Neural cell (in vitro differentiated cells): ENCODE data around the gene CACUL1. TPM values are rescaled to one million over a fixed set of nuclear protein-coding genes. Genes with fewer than 3 reads are reported as not detected.
"Not testable (repeated sequence)": the region's sequence is repeated elsewhere in the genome, so short reads cannot be mapped to it uniquely, and the experiment has no call there.

Experiments
- H2AFZ ChIP-seq: fragments of 200-600, 300-800 bp; sonication (generic), shearing (Covaris generic); 2 replicates; pipeline ENCODE4 v1.6.0; 2014; ENCODE audit warnings: low read depth, mild to moderate bottlenecking, antibody characterized with exemption, low read length, moderate library complexity
- H3F3A ChIP-seq: fragments of 200-600 bp; shearing (Covaris generic); 2 replicates; pipeline ENCODE4 v1.6.1; 2016; ENCODE audit warnings: mild to moderate bottlenecking, moderate library complexity, mixed read lengths, antibody characterized with exemption, low read length; ENCODE audit not compliant: insufficient read depth, poor library complexity, severe bottlenecking
- H3K27ac ChIP-seq: fragments of 200-600, 300-800 bp; sonication (generic), shearing (Covaris generic); 2 replicates; pipeline ENCODE4 v1.5.1; 2014; ENCODE audit warnings: mild to moderate bottlenecking, low read length, moderate library complexity
- H3K27me3 ChIP-seq: fragments of 300-800, 200-600 bp; sonication (generic), shearing (Covaris generic); 2 replicates; pipeline ENCODE4 v1.6.0; 2014; ENCODE audit warnings: mild to moderate bottlenecking, low read depth, low read length, moderate library complexity; ENCODE audit not compliant: insufficient read depth
- H3K36me3 ChIP-seq: fragments of 300-800, 200-600 bp; sonication (generic), shearing (Covaris generic); 2 replicates; pipeline ENCODE4 v1.5.1; 2014; ENCODE audit warnings: mild to moderate bottlenecking, antibody characterized with exemption, low read length, moderate library complexity; ENCODE audit not compliant: insufficient read depth
- H3K4me2 ChIP-seq: fragments of 300-800, 200-600 bp; sonication (generic), shearing (Covaris generic); 2 replicates; pipeline ENCODE4 v1.6.0; 2014; ENCODE audit warnings: mild to moderate bottlenecking, low read length
- H3K4me3 ChIP-seq: fragments of 300-800, 200-600 bp; sonication (generic), shearing (Covaris generic); 2 replicates; pipeline ENCODE4 v1.5.1; 2014; ENCODE audit warnings: mild to moderate bottlenecking, low read length, moderate library complexity
- H3K79me2 ChIP-seq: fragments of 200-600 bp; shearing (Covaris generic); replicated peaks from 2 replicates; pipeline ENCODE4 v1.6.0; 2014; ENCODE audit warnings: mild to moderate bottlenecking, low read length, moderate library complexity; ENCODE audit not compliant: insufficient read depth
- H3K9ac ChIP-seq: fragments of 300-800, 200-600 bp; sonication (generic), shearing (Covaris generic); 2 replicates; pipeline ENCODE4 v1.6.1; 2016; ENCODE audit warnings: mild to moderate bottlenecking, low read length, mixed read lengths
- H3K9me2 ChIP-seq: fragments of 200-600 bp; shearing (Covaris generic); 2 replicates; pipeline ENCODE4 v1.6.1; 2016; ENCODE audit warnings: mild to moderate bottlenecking, low read length, mixed read lengths; ENCODE audit not compliant: insufficient read depth
- H3K9me3 ChIP-seq: fragments of 200-600, 300-800 bp; sonication (generic), shearing (Covaris generic); 2 replicates; pipeline ENCODE4 v1.6.1; 2016; ENCODE audit warnings: mild to moderate bottlenecking, mixed run types, low read length, moderate library complexity, mixed read lengths
- H4K20me1 ChIP-seq: fragments of 200-600 bp; shearing (Covaris generic); 2 replicates; pipeline ENCODE4 v1.6.1; 2016; ENCODE audit warnings: mild to moderate bottlenecking, mixed run types; ENCODE audit not compliant: insufficient read depth
- CTCF ChIP-seq: fragments of 450-650 bp; IDR thresholded peaks from 2 replicates; pipeline ENCODE4 v1.5.1; 2014; ENCODE audit warnings: antibody characterized with exemption, mild to moderate bottlenecking, moderate library complexity; ENCODE audit not compliant: poor library complexity, severe bottlenecking
- EP300 ChIP-seq: fragments of 450-650 bp; conservative IDR thresholded peaks from 2 replicates; pipeline ENCODE4 v1.6.1; 2014; ENCODE audit warnings: antibody characterized with exemption, mild to moderate bottlenecking, moderate library complexity; ENCODE audit not compliant: poor library complexity, severe bottlenecking
- EZH2 ChIP-seq: fragments of 200-600, 300-800 bp; shearing (Covaris generic), sonication (generic); IDR thresholded peaks from 2 replicates; pipeline ENCODE4 v1.6.1; 2014; ENCODE audit warnings: antibody characterized with exemption, low read length, borderline replicate concordance, mild to moderate bottlenecking; ENCODE audit not compliant: insufficient read depth, poor library complexity, severe bottlenecking
- MXI1 ChIP-seq: fragments of 450-650 bp; conservative IDR thresholded peaks from 2 replicates; pipeline ENCODE4 v1.6.1; 2014; ENCODE audit warnings: antibody characterized with exemption, mild to moderate bottlenecking; ENCODE audit not compliant: poor library complexity, severe bottlenecking
- POLR2AphosphoS5 ChIP-seq: IDR thresholded peaks from 2 replicates; pipeline ENCODE4 v1.6.1; 2012
- RAD21 ChIP-seq: fragments of 450-650 bp; conservative IDR thresholded peaks from 2 replicates; pipeline ENCODE4 v1.6.1; 2014; ENCODE audit warnings: antibody characterized with exemption, mild to moderate bottlenecking, moderate library complexity
- REST ChIP-seq: IDR thresholded peaks from 2 replicates; pipeline ENCODE4 v1.6.1; 2012; ENCODE audit warnings: borderline replicate concordance
- SMC3 ChIP-seq: fragments of 450-650 bp; conservative IDR thresholded peaks from 2 replicates; pipeline ENCODE4 v1.6.1; 2014; ENCODE audit warnings: antibody characterized with exemption, mild to moderate bottlenecking, moderate library complexity; ENCODE audit not compliant: poor library complexity
- TAF1 ChIP-seq: IDR thresholded peaks from 2 replicates; pipeline ENCODE4 v1.6.1; 2012; ENCODE audit warnings: low read depth
- polyA plus RNA-seq: library from polyadenylated mRNA; depleted of rRNA; stranded (reverse); fragments of >200 nt; gene quantifications from 2 replicates; pipeline ENCODE4 v1.2.3, GENCODE V29; 2014

Gene CACUL1
- polyA plus RNA-seq, 1 donor from 2014 or later, result 12.8 TPM

DNA sequence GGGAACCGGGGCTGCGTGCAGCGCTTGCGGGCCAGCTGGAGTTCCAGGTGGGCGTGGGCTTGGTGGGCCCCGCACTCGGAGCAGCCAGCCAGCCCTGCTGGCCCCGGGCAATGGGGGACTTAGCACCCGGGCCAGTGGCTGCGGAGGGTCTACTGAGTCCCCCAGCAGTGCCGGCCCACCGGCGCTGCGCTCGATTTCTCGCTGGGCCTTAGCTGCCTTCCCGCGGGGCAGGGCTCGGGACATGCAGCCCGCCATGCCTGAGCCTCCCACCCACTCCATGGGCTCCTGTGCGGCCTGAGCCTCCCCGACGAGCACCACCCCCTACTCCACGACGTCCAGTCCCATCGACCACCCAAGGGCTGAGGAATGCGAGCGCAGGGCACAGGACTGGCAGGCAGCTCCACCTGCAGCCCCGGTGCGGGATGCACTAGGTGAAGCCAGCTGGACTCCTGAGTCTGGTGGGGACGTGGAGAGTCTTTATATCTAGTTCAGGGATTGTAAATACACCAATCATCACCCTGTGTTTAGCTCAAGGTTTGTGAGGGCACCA, 28.2 kb upstream of the CACUL1 start:
- not testable (repeated sequence) for H3F3A ChIP-seq, H2AFZ ChIP-seq, H4K20me1 ChIP-seq, H3K27me3 ChIP-seq, H3K36me3 ChIP-seq, H3K9ac ChIP-seq, H3K9me2 ChIP-seq, H3K9me3 ChIP-seq, H3K4me3 ChIP-seq, H3K79me2 ChIP-seq, H3K4me2 ChIP-seq, H3K27ac ChIP-seq

DNA sequence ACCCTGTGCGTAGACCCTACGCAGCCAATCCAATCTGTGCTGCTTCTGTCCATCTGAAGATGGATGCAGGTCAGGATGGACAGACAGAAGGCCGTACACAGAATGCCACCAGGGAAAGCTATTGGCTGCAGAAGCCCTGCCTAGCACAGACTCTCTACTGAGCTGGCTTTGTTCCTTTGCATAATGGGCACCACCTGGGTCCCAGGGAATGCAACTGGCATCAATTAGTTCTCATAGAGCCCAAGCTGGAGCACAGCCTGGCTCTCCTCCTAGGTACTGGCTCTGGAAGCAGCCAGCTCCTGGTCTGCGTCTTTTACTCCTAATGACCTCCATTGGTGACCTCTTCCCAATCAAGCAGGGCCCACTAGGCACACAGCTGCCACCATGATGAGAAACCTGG, 26.8 kb upstream of the CACUL1 start:
- H3K36me3 ChIP-seq, result no peaks in the 10 kb centered on the region
- H3K9ac ChIP-seq, result no peak overlapping the region
- no peak overlapping the region for H2AFZ ChIP-seq
- no peaks in the 10 kb centered on the region for H4K20me1 ChIP-seq
- no peaks in the 10 kb centered on the region for H3K9me2 ChIP-seq
- H3K9me3 ChIP-seq, result no peaks in the 10 kb centered on the region
- H3K4me2 ChIP-seq, result no peak overlapping the region
- H3F3A ChIP-seq, result no peaks in the 10 kb centered on the region
- H3K27ac ChIP-seq, result no peak overlapping the region
- TF ChIP-seq CTCF, result no peak
- no peak for TF ChIP-seq EP300
- no peak for TF ChIP-seq SMC3
- TF ChIP-seq TAF1, result no peak
- no peak for TF ChIP-seq RAD21
- no peak for TF ChIP-seq EZH2
- TF ChIP-seq POLR2AphosphoS5, result no peak
- TF ChIP-seq REST, result no peak
- TF ChIP-seq MXI1, result no peak
- no peaks in the 10 kb centered on the region for H3K27me3 ChIP-seq
- no peak overlapping the region for H3K4me3 ChIP-seq
- H3K79me2 ChIP-seq, result no peaks in the 10 kb centered on the region

DNA sequence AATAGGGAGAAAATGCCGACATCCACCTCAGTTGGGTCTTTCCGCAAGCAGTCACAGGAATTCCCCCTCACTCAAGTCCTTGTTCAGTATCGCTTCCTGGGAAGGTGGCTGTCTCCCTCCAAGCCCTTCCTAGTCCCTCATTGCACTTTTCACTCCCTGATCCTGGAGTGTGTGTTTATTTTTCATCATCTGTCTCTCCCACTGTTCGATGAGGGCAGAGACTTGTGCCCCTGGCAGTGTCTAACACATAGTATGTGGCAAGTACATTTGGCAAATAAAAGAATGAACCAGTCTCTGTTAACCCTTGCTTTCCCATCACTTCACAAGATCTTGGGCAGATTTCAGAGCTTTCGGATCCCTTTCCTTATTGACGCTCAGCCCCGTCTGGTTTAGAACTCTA, 24.0 kb upstream of the CACUL1 start:
- H3K9me3 ChIP-seq, result no peaks in the 10 kb centered on the region
- no peaks in the 10 kb centered on the region for H3K36me3 ChIP-seq
- no peak overlapping the region for H3K27ac ChIP-seq
- H3K9me2 ChIP-seq, result no peaks in the 10 kb centered on the region
- no peaks in the 10 kb centered on the region for H3K27me3 ChIP-seq
- H2AFZ ChIP-seq, result no peak overlapping the region
- TF ChIP-seq RAD21 (no peak), EP300 (no peak), CTCF (no peak), REST (no peak), EZH2 (no peak), TAF1 (no peak)
- no peaks in the 10 kb centered on the region for H3F3A ChIP-seq
- no peak overlapping the region for H3K4me3 ChIP-seq
- H3K4me2 ChIP-seq, result no peak overlapping the region
- no peaks in the 10 kb centered on the region for H3K79me2 ChIP-seq
- H3K9ac ChIP-seq, result no peak overlapping the region
- H4K20me1 ChIP-seq, result no peaks in the 10 kb centered on the region
